Bronchial epithelial cell (primary cell): Measurements from ENCODE around the gene DCXR. TPM values are rescaled to one million over a fixed set of nuclear protein-coding genes. Genes with fewer than 3 reads are reported as not detected.

Experiments used
- DNase-seq: peaks from one replicate; pipeline ENCODE4 v3.0.0-alpha.2; 2010; ENCODE audit warnings: low read depth
- FAIRE-seq: peaks from 2 replicates; lab custom pipeline; 2011; peaks lifted over from hg19 to GRCh38; lab: Jason Lieb, UNC
- H3K27me3 ChIP-seq: 2 replicates; pipeline ENCODE4 v1.5.1; 2011; ENCODE audit warnings: low read length; ENCODE audit not compliant: control insufficient read depth, insufficient read depth
- H3K36me3 ChIP-seq: 2 replicates; pipeline ENCODE4 v1.5.1; 2011; ENCODE audit warnings: low read length; ENCODE audit not compliant: control insufficient read depth, insufficient read depth
- H3K4me3 ChIP-seq: 2 replicates; pipeline ENCODE4 v1.5.1; 2011; ENCODE audit warnings: mild to moderate bottlenecking, low read depth, low read length, control low read depth
- CTCF ChIP-seq: IDR thresholded peaks from 2 replicates; pipeline ENCODE4 v1.5.1; 2011; ENCODE audit warnings: mild to moderate bottlenecking, moderate library complexity, low read length, control low read depth, inconsistent platforms; ENCODE audit not compliant: insufficient read depth, severe bottlenecking
- total RNA-seq: library from RNA; depleted of rRNA; stranded (reverse); fragments of >200 nt; gene quantifications from 2 replicates; pipeline ENCODE4 v1.2.1, GENCODE V29; 2014

DCXR gene
- total RNA-seq, 1 donor from 2014 or later, result 87.9 TPM

GRCh38 chr17:82062076-82062983 is 24.8 kb upstream of the DCXR start:
- TF ChIP-seq CTCF, result no peak
- no peak for FAIRE-seq
- H3K36me3 ChIP-seq, result peaks cover 39% of the 10 kb centered on the region
- DNase-seq, result no peak
- H3K27me3 ChIP-seq, result no peaks in the 10 kb centered on the region
- no peak overlapping the region for H3K4me3 ChIP-seq

- no peak overlapping the region for H3K4me3 ChIP-seq
- DNase-seq, result no peak
- FAIRE-seq, result no peak
- H3K27me3 ChIP-seq, result no peaks in the 10 kb centered on the region
- TF ChIP-seq CTCF, result no peak
- H3K36me3 ChIP-seq, result peaks cover 46% of the 10 kb centered on the region
Observed at GRCh38 chr17:82061047-82061925, 23.8 kb upstream of the DCXR start.

GRCh38 chr17:82060614-82061013 is 23.1 kb upstream of the DCXR start:
- DNase-seq (no peak), FAIRE-seq (peak; percentile 13)
- no peaks in the 10 kb centered on the region for H3K27me3 ChIP-seq
- H3K36me3 ChIP-seq, result peaks cover 52% of the 10 kb centered on the region
- H3K4me3 ChIP-seq, result no peak overlapping the region
- TF ChIP-seq CTCF, result no peak

- Histone ChIP-seq H3K36me3 (peaks cover 57% of the 10 kb centered on the region), H3K4me3 (no peak overlapping the region), H3K27me3 (no peaks in the 10 kb centered on the region)
- no peak for DNase-seq
- FAIRE-seq, result no peak
- TF ChIP-seq CTCF, result no peak
Observed at GRCh38 chr17:82060001-82060380, 22.5 kb upstream of the DCXR start.

GRCh38 chr17:82059272-82060000 is 21.9 kb upstream of the DCXR start:
- DNase-seq, result no peak
- no peaks in the 10 kb centered on the region for H3K27me3 ChIP-seq
- no peak for TF ChIP-seq CTCF
- no peak for FAIRE-seq
- H3K36me3 ChIP-seq, result peaks cover 62% of the 10 kb centered on the region
- no peak overlapping the region for H3K4me3 ChIP-seq
